MCF 10A (cell line): Measurements from ENCODE around the gene MMP2. TPM values are rescaled to one million over a fixed set of nuclear protein-coding genes. Genes with fewer than 3 reads are reported as not detected.
A peak's percentile ranks its signal among the peaks of the same experiment; 100 is the strongest.

Source experiments
- BruUV-seq: library from RNA; stranded (reverse); fragments of 400-500 nt; replicated peaks from 2 replicates; lab custom pipeline; 2021; lab: Mats Ljungman, UMichigan
- CTCF ChIA-PET: fragments of 300-600 bp; sonication (Branson Sonifier 250); formaldehyde crosslinking; extraction: SDS; loops from one replicate; lab custom pipeline; 2021; ENCODE audit warnings: antibody characterized with exemption, inconsistent platforms; lab: Yijun Ruan, JAX
- POLR2A ChIA-PET: fragments of 300-600, 350-650 bp; sonication (Branson Sonifier 250); formaldehyde crosslinking; extraction: SDS; loops from one replicate; lab custom pipeline; 2020; ENCODE audit warnings: antibody characterized with exemption, inconsistent platforms; lab: Yijun Ruan, JAX
- DNase-seq: peaks from one replicate; pipeline ENCODE4 v3.0.0-alpha.2; 2018; ENCODE audit not compliant: unreplicated experiment
- H3K27ac Mint-ChIP-seq: one replicate; pipeline ENCODE4 v1.8.0; 2022; ENCODE audit warnings: mild to moderate bottlenecking, low read depth, mixed read lengths; ENCODE audit not compliant: unreplicated experiment
- H3K27me3 Mint-ChIP-seq: one replicate; pipeline ENCODE4 v1.8.0; 2022; ENCODE audit warnings: mixed read lengths; ENCODE audit not compliant: insufficient read depth, unreplicated experiment
- H3K36me3 Mint-ChIP-seq: one replicate; pipeline ENCODE4 v1.8.0; 2022; ENCODE audit warnings: mild to moderate bottlenecking, moderate library complexity, mixed read lengths; ENCODE audit not compliant: insufficient read depth, unreplicated experiment
- H3K4me1 Mint-ChIP-seq: one replicate; pipeline ENCODE4 v1.8.0; 2022; ENCODE audit warnings: mixed read lengths; ENCODE audit not compliant: insufficient read depth, unreplicated experiment
- H3K4me3 Mint-ChIP-seq: one replicate; pipeline ENCODE4 v1.8.0; 2022; ENCODE audit warnings: mild to moderate bottlenecking, moderate library complexity, mixed read lengths; ENCODE audit not compliant: unreplicated experiment
- H3K9me3 Mint-ChIP-seq: one replicate; pipeline ENCODE4 v1.8.0; 2022; ENCODE audit warnings: mixed read lengths; ENCODE audit not compliant: unreplicated experiment
- intact Hi-C: fragments of 100-400 bp; cut with micrococcal nuclease; formaldehyde crosslinking; loops from 2 replicates; pipeline ENCODE4 v1.14.1; 2022
- total RNA-seq: library from RNA; stranded (reverse); gene quantifications from 2 replicates; pipeline ENCODE4 v1.2.3, GENCODE V29; 2022
- TF ChIP-seq, protein P1 (sequence below): fragments of 200-600 bp; IDR thresholded peaks from one replicate; pipeline ENCODE4 v1.8.0; 2022; ENCODE audit warnings: antibody characterized with exemption, mild to moderate bottlenecking; ENCODE audit not compliant: unreplicated experiment

Gene MMP2
- total RNA-seq, 1 experiment from 2014 or later: 3.7 TPM

DNA sequence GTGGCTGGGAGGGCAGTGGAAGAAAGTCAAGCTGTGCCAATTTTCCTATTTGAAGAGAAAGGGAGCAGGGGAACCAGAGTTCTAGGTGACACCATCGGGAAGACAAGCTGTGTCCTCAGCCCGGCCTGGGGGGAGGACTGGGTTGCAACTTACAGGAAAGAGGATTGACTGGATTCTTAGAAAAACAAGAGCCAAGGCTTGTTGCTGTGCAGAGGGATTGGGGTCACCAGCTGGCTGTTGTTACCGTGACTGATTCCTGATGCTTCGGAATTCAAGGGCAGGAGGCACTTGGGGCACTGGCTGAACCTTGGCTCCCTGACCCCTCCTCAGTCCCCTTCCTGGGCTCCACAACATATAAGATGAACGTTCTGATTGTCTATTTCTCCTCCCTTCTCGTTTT lies 16.8 kb upstream of the MMP2 start:
- H3K4me3 Mint-ChIP-seq: no peak overlapping the region
- no peak for DNase-seq
- TF ChIP-seq, protein P1, sequence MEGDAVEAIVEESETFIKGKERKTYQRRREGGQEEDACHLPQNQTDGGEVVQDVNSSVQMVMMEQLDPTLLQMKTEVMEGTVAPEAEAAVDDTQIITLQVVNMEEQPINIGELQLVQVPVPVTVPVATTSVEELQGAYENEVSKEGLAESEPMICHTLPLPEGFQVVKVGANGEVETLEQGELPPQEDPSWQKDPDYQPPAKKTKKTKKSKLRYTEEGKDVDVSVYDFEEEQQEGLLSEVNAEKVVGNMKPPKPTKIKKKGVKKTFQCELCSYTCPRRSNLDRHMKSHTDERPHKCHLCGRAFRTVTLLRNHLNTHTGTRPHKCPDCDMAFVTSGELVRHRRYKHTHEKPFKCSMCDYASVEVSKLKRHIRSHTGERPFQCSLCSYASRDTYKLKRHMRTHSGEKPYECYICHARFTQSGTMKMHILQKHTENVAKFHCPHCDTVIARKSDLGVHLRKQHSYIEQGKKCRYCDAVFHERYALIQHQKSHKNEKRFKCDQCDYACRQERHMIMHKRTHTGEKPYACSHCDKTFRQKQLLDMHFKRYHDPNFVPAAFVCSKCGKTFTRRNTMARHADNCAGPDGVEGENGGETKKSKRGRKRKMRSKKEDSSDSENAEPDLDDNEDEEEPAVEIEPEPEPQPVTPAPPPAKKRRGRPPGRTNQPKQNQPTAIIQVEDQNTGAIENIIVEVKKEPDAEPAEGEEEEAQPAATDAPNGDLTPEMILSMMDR: no peak
- H3K27ac Mint-ChIP-seq: no peak overlapping the region
- H3K4me1 Mint-ChIP-seq: no peaks in the 10 kb centered on the region
- no peaks in the 10 kb centered on the region for H3K9me3 Mint-ChIP-seq
- CTCF ChIA-PET: interaction anchor here (0.9 to 21.5 kb wide), 2 partner anchors 23 to 243 kb away, joined by 3 to 619 read pairs; no protein-coding TSS in a partner anchor
- intact Hi-C loops: loop anchor here (5.0 to 10.0 kb wide), 3 partner anchors 853 to 1910 kb away; no protein-coding TSS in a partner anchor
- no peaks in the 10 kb centered on the region for H3K36me3 Mint-ChIP-seq
- H3K27me3 Mint-ChIP-seq: no peaks in the 10 kb centered on the region
- no TSS peak for BruUV-seq
- POLR2A ChIA-PET: interaction anchor here (1.3 kb wide), 1 partner anchor 243 kb away, joined by 4 read pairs; no protein-coding TSS in a partner anchor

DNA sequence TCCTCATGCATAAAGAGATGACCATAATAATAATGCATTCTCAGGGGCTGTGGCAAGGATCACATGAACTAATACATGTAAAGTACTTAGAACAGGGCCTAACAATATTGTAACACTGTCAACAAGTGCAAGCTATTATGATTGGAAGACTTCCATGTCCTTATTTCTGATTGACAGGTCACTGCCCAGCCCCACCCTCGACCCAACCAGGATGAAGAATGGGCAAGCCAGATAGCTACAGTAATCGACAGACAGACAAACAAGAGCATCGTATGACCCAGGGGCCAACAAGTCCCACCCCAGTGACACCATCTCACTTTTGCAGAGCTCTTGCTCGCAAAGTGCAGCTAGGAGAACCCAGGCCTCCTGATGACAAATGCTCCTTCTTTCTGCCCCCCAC lies 14.6 kb upstream of the MMP2 start:
- no peaks in the 10 kb centered on the region for H3K9me3 Mint-ChIP-seq
- no peaks in the 10 kb centered on the region for H3K36me3 Mint-ChIP-seq
- no peaks in the 10 kb centered on the region for H3K27me3 Mint-ChIP-seq
- TF ChIP-seq, protein P1: no peak
- H3K27ac Mint-ChIP-seq: no peak overlapping the region
- H3K4me1 Mint-ChIP-seq: no peaks in the 10 kb centered on the region
- intact Hi-C loops: loop anchor here (2.0 to 10.0 kb wide), 5 partner anchors 30 to 1912 kb away; no protein-coding TSS in a partner anchor
- ChIA-PET POLR2A (interaction anchor here (0.5 to 1.5 kb wide), 9 partner anchors 9 to 242 kb away, joined by 3 to 6 read pairs (median 5); no protein-coding TSS in a partner anchor), CTCF (interaction anchor here (0.5 to 21.5 kb wide), 94 partner anchors 8 to 1921 kb away, joined by 3 to 619 read pairs (median 5); partner anchors contain the start of genes CAPNS2 and CES1)
- H3K4me3 Mint-ChIP-seq: no peak overlapping the region
- BruUV-seq: no TSS peak
- DNase-seq: no peak

DNA sequence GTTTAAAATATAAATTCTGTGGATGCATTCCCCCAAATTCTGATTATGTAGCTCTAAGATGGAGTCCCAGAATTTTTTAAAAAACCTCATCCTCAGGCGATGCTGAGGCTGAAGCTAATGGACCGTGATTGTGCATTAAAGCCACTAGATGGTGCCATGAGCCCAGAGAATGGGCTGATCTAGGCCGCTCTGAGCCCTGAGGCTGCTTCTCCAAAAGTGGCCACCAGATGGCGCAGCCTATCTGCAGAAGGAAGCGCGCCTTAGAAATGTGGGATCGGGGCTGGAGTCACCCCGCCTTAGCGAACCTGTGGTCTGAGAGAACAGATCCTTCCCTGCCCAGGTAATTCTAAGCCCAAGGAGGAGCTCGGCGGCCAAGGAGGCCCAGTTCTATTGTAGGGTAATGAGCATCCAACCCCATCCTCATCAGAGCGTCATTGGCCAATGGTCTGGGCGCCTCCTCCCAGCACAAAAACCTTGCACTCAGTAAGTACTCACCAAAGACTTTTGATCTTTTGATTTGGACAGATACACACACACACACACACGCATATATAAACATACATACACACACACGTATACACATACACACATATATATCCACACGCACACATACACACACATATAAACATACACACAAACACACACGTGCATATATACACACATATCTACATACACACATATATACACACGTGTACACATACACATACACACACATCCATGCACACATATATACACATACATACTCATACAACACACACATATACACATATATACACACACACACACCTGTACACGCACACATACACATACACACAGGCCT lies 13.7 kb upstream of the MMP2 start:
- intact Hi-C loops: loop anchor here (1.0 to 10.0 kb wide), 7 partner anchors 30 to 1690 kb away; no protein-coding TSS in a partner anchor
- H3K4me3 Mint-ChIP-seq: no peak overlapping the region
- no TSS peak for BruUV-seq
- no peaks in the 10 kb centered on the region for H3K27me3 Mint-ChIP-seq
- H3K27ac Mint-ChIP-seq: no peak overlapping the region
- peaks cover 3% of the 10 kb centered on the region for H3K4me1 Mint-ChIP-seq
- POLR2A ChIA-PET: interaction anchor here (0.5 to 1.5 kb wide), 9 partner anchors 8 to 241 kb away, joined by 3 to 6 read pairs (median 5); no protein-coding TSS in a partner anchor
- CTCF ChIA-PET: interaction anchor here (0.5 to 21.5 kb wide), 98 partner anchors 8 to 1922 kb away, joined by 3 to 619 read pairs (median 5); partner anchors contain the start of genes CAPNS2 and CES1
- no peaks in the 10 kb centered on the region for H3K9me3 Mint-ChIP-seq
- peak; percentile 80 for DNase-seq
- H3K36me3 Mint-ChIP-seq: no peaks in the 10 kb centered on the region
- TF ChIP-seq, protein P1: peak; percentile 100

DNA sequence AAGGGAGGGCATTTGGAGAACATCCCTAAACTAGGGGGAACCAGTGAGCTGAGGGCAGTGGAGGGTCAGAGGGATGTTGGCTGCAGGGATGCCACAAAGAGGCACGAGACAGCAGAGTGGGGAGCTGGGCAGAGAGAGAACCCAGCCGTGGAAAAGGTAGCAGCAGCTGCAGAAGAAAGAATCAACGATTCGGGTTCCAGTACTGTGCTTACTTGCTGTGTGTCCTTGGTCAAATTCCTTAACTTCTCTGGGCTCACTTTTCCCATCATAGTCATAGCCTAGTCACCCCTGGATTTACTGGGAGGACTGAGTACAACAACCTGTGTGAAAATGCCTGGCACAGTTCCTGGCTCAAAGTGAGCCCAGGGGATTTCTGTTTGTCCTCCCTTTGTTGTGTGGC lies 12.8 kb upstream of the MMP2 start:
- Mint-ChIP-seq H3K27me3 (no peaks in the 10 kb centered on the region), H3K27ac (no peak overlapping the region), H3K36me3 (no peaks in the 10 kb centered on the region), H3K9me3 (no peaks in the 10 kb centered on the region), H3K4me1 (peaks cover 12% of the 10 kb centered on the region), H3K4me3 (no peak overlapping the region)
- intact Hi-C loops: loop anchor here (5.0 to 10.0 kb wide), 3 partner anchors 376 to 1691 kb away; no protein-coding TSS in a partner anchor
- POLR2A ChIA-PET: no interaction called here
- CTCF ChIA-PET: interaction anchor here (0.7 to 21.5 kb wide), 19 partner anchors 14 to 376 kb away, joined by 3 to 619 read pairs (median 12); partner anchors contain the start of gene CAPNS2
- TF ChIP-seq, protein P1: no peak
- DNase-seq: no peak
- BruUV-seq: no TSS peak
